Epithelial cell of esophagus (primary cell): ENCODE results near the gene ANKRD34A.
A peak's percentile ranks its signal among the peaks of the same experiment; 100 is the strongest.

Source experiments
- DNase-seq: peaks from one replicate; pipeline ENCODE4 v3.0.0; 2010; ENCODE audit warnings: low read depth
- H3K4me3 ChIP-seq: 2 replicates; pipeline ENCODE4 v1.5.1; 2011; ENCODE audit warnings: mild to moderate bottlenecking, low read length, control low read depth
- CTCF ChIP-seq: IDR thresholded peaks from 2 replicates; pipeline ENCODE4 v1.5.1; 2011; ENCODE audit warnings: low read depth, mild to moderate bottlenecking, low read length, control low read depth, inconsistent platforms; ENCODE audit not compliant: insufficient read depth; ENCODE audit errors: missing control alignments

The ANKRD34A gene

GRCh38 chr1:145918144-145918991 is 46.0 kb downstream of the ANKRD34A start, which contains the start of gene PEX11B:
PEX11B (minus strand) TSS chr1:145918717; CDS start chr1:145918688, 29 bp downstream.
- DNase-seq = peak; percentile 92
- no peak for TF ChIP-seq CTCF

DNA sequence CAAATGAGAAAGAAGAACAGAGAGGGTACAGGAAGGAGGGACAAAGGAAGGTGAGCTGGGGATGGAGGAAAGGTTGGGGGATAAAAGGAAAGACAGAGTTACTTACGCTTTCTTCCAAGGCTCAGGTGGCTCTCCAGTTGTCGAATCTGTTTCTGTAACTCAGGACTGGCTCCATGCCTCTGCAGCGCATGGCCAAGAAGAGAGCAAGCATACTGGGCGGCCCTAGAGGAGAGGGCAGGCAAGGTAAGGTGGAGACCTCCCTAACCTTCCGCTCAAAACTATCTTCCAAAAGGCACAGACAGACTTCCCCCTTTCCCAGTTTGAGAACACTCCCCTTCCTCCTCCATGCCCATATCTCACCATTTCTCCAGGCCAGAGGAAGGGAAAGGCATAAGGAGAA is 46.8 kb downstream of the ANKRD34A start:
- H3K4me3 ChIP-seq = peak overlapping the region; percentile 95
- TF ChIP-seq CTCF = no peak
- DNase-seq = no peak

More at GRCh38 chr1:145918144-145918991, 46.0 kb downstream of the ANKRD34A start, which contains the start of gene PEX11B:
- H3K4me3 ChIP-seq = peak within 1 kb of the TSS; percentile 95

- no peak for TF ChIP-seq CTCF
- no peak for DNase-seq
These were observed 47.6 kb downstream of the ANKRD34A start for GRCh38 chr1:145916745-145917144.

DNA sequence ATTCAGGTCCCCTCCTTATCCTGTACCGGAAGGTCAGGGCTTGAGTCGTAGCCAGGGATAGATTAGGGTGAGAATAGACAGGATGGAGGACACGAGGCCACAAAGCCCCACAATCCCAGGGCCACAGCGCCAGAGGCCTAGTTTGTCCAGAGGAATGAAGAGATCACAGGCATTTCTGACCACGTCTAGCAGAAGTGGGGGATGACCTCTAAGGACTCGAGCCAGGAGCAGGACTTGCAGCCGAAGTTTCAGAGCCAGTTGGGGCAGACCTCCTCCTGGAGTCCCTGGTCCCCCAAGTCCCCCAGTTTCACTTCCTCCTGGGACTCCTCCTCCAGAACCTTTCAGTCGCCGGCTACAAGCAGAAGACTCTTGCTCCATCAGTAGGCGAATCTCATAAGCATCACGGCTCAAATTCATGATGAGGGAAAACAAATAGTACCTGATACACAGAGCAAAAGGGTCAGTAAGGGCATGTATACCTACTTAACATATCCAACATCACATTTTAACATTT is 52.2 kb downstream of the ANKRD34A start:
- no peak for DNase-seq
- H3K4me3 ChIP-seq = no peak overlapping the region
- no peak for TF ChIP-seq CTCF

More at GRCh38 chr1:145916745-145917144, 47.6 kb downstream of the ANKRD34A start:
- no peak overlapping the region for H3K4me3 ChIP-seq
